Ovary (tissue), 9 donors: ENCODE data around the gene SOAT1. TPM values are rescaled to one million over a fixed set of nuclear protein-coding genes. Genes with fewer than 3 reads are reported as not detected.

Experiments used
- DNase-seq, 5 donors: peaks; one replicate each; pipeline ENCODE4 v3.0.0-alpha.2; 2019 to 2020
- H3K27ac ChIP-seq, 2 donors: fragments of 200-600 bp; one replicate each; pipeline versions ENCODE4 v1.5.1 to v1.8.0; 2019 to 2022
- H3K27me3 ChIP-seq: fragments of 200-600 bp; one replicate; pipeline ENCODE4 v1.8.0; 2022
- H3K36me3 ChIP-seq: fragments of 200-600 bp; sonication (generic); one replicate; pipeline ENCODE4 v1.5.1; 2019
- H3K4me1 ChIP-seq: one replicate; pipeline ENCODE4 v1.8.1; 2013; ENCODE audit warnings: mild to moderate bottlenecking, moderate library complexity; ENCODE audit not compliant: insufficient read depth
- H3K4me3 ChIP-seq: fragments of 200-600 bp; sonication (generic); one replicate; pipeline ENCODE4 v1.5.1; 2017
- H3K9me3 ChIP-seq, 2 donors: fragments of 200-600 bp in 1 of 2; sonication (generic) in 1 of 2; one replicate each; pipeline versions ENCODE4 v1.5.1 to v1.8.1; 2013 to 2019; ENCODE audit warnings: mild to moderate bottlenecking in 1 of 2, moderate library complexity in 1 of 2
- CTCF ChIP-seq, 3 donors: fragments of 450-650 bp in 2 of 3; fragments of 200-600 bp in 1 of 3; IDR thresholded peaks; one replicate each; pipeline versions ENCODE4 v1.5.1 to v1.8.0; 2016 to 2022; ENCODE audit warnings: antibody characterized with exemption in 3 of 3, mild to moderate bottlenecking in 1 of 3
- EP300 ChIP-seq: sonication (generic); formaldehyde crosslinking; IDR thresholded peaks from one replicate; pipeline ENCODE4 v1.6.1; 2017; ENCODE audit warnings: antibody characterized with exemption
- POLR2A ChIP-seq: fragments of 450-650 bp; IDR thresholded peaks from one replicate; pipeline ENCODE4 v1.6.1; 2017; ENCODE audit warnings: antibody characterized with exemption, mild to moderate bottlenecking, moderate library complexity
- WGBS, 3 donors: extraction: QIAGEN DNeasy Blood & Tissue Kit in 1 of 3; methylation state at CpG; one replicate each; pipeline versions ENCODE4 v1.1.5 to v1.1.7; 2013 to 2017; 5-methylcytosine and 5-hydroxymethylcytosine counted together
- intact Hi-C, 4 donors: fragments of 100-400 bp; cut with DNase I; formaldehyde crosslinking; loops; one replicate each; pipeline versions ENCODE4 v1.11.0 to v1.15.1; 2022 to 2023
- polyA plus RNA-seq, 2 donors: library from polyadenylated mRNA; stranded (reverse); fragments of 200-250 nt in 1 of 2; fragments of 350-450 nt in 1 of 2; fragmentation: Illumina TruSeq in 1 of 2; extraction: RNeasy Lipid Tissue Mini Kit (QIAGEN cat#74804) in 1 of 2; gene quantifications; one replicate each; pipeline ENCODE4 v1.2.3, GENCODE V29; 2013 to 2014
- total RNA-seq, 7 donors: library from RNA; depleted of rRNA in 2 of 7; stranded (reverse); fragments of >200 nt in 2 of 7; fragmentation: NEBNext Ultra II Directional in 3 of 7; extraction: Animal tissue kit (Norgen Biotek cat#: 25700) in 3 of 7; gene quantifications; one replicate each; pipeline versions ENCODE4 v1.1.0 to v1.2.4, GENCODE V29; 2016 to 2023
- donor health status: DM: no; HTN: no; CAD: no; lungs with moderate emphysema.
- donor health status: DM: no; HTN: no; CAD: no.
- donor health status: Bipolar disorder and iron deficiency.
- donor health status: DM: yes; HTN: yes; CAD: no.
- donor health status: DM: no; HTN: no; CAD: no.
- donor health status: DM: yes; HTN: yes; CAD: no.

Gene SOAT1
- total and polyA plus RNA-seq, 9 donors = 6.8 to 55.3 (median 35.8) TPM

- Histone ChIP-seq H3K27me3 (no peaks in the 10 kb centered on the region), H3K27ac (no peak overlapping the region), H3K36me3 (no peaks in the 10 kb centered on the region), H3K4me1 (no peaks in the 10 kb centered on the region), H3K9me3 (no peaks in the 10 kb centered on the region), H3K4me3 (no peak overlapping the region)
- 78 to 88% (median 84%) methylated on average over 4 of the region's 4 CpGs for WGBS, 3 donors
- no peak for DNase-seq
- no peak for TF ChIP-seq EP300
- no peak for TF ChIP-seq POLR2A
- no peak for TF ChIP-seq CTCF (IDR thresholded peaks at IDR 0.05)
- intact Hi-C loops = no loop called here
These were observed 41.0 kb upstream of the SOAT1 start for GRCh38 chr1:179252606-179253005.

DNA sequence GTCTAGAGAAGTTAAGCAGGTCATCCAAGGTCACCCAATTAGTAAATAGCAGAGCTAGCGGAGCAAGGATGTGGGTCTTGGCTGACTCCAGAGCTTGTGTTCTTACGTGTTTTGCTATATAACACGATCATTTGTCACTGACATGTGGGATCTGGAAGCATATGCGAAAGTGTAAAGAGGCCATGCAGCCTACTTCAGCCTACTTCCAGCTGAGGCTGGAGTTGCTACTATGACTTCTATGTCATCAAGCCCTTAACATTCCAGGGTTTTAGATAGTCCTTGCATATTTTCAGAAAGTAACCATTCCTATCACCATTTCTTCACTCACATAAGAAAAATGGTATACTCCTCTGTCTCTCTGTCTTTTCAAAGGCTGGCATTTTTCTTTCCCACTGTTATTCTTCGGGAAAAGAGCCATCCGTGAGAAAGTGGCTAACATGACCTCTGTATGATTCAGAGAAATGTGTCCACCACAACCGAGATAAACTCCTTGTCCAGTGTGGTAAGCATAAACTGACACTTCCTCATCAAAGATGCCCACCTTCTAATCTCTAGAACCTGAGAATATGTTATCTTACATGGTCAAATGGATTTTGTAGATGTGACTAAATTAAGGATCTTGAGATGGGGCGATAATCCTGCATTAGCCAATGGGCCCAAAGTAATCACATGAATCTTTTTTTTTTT, 40.2 kb upstream of the SOAT1 start:
- Histone ChIP-seq H3K36me3 (no peaks in the 10 kb centered on the region), H3K9me3 (no peaks in the 10 kb centered on the region), H3K27ac (no peak overlapping the region), H3K27me3 (no peaks in the 10 kb centered on the region), H3K4me1 (no peaks in the 10 kb centered on the region), H3K4me3 (no peak overlapping the region)
- WGBS, 3 donors = 60 to 68% (median 62%) methylated on average over 8 of the region's 8 CpGs
- intact Hi-C loops = no loop called here
- TF ChIP-seq CTCF (IDR thresholded peaks at IDR 0.05) (no peak), POLR2A (no peak), EP300 (no peak)
- DNase-seq = no peak

GRCh38 chr1:179262183-179262582, 31.4 kb upstream of the SOAT1 start:
- 91 to 94% (median 92%) methylated on average over 1 of the region's 1 CpG for WGBS, 3 donors

GRCh38 chr1:179263121-179263520, 30.5 kb upstream of the SOAT1 start:
- no peak for DNase-seq
- no peak for TF ChIP-seq POLR2A
- TF ChIP-seq CTCF (IDR thresholded peaks at IDR 0.05) = no peak
- no peak for TF ChIP-seq EP300
- intact Hi-C loops = no loop called here

More at GRCh38 chr1:179262183-179262582, 31.4 kb upstream of the SOAT1 start:
- Histone ChIP-seq H3K27me3 (no peaks in the 10 kb centered on the region), H3K9me3 (no peaks in the 10 kb centered on the region), H3K4me3 (no peak overlapping the region), H3K36me3 (no peaks in the 10 kb centered on the region), H3K4me1 (no peaks in the 10 kb centered on the region), H3K27ac (no peak overlapping the region)
- DNase-seq = no peak
- no peak for TF ChIP-seq POLR2A
- TF ChIP-seq CTCF (IDR thresholded peaks at IDR 0.05) = no peak
- TF ChIP-seq EP300 = no peak
- intact Hi-C loops = no loop called here

More at GRCh38 chr1:179263121-179263520, 30.5 kb upstream of the SOAT1 start:
- no peaks in the 10 kb centered on the region for H3K27me3 ChIP-seq
- no peaks in the 10 kb centered on the region for H3K9me3 ChIP-seq
- H3K4me3 ChIP-seq = no peak overlapping the region
- H3K27ac ChIP-seq = no peak overlapping the region
- H3K36me3 ChIP-seq = no peaks in the 10 kb centered on the region
- no peaks in the 10 kb centered on the region for H3K4me1 ChIP-seq
